K562 (cell line): ENCODE data around the gene SHISAL2A. TPM values are rescaled to one million over a fixed set of nuclear protein-coding genes. Genes with fewer than 3 reads are reported as not detected.

Experiments
- C11orf30 ChIP-seq: fragments of 450-650 bp; IDR thresholded peaks from 2 replicates; pipeline ENCODE4 v1.6.1; 2016; ENCODE audit warnings: low read depth, mild to moderate bottlenecking
- CBX5 ChIP-seq: IDR thresholded peaks from 2 replicates; pipeline ENCODE4 v1.6.1; 2014; ENCODE audit warnings: low read depth, borderline replicate concordance
- CTBP1 ChIP-seq: fragments of 450-650 bp; IDR thresholded peaks from 2 replicates; pipeline ENCODE4 v1.6.1; 2016; ENCODE audit warnings: borderline replicate concordance
- ETV5 ChIP-seq: sonication (generic); formaldehyde crosslinking; IDR thresholded peaks from 2 replicates; pipeline ENCODE4 v1.4.0; 2020; ENCODE audit warnings: low read depth, mild to moderate bottlenecking, missing genetic modification reagents
- FOXJ2 ChIP-seq: fragments of 200-800 bp; sonication (Bioruptor generic); IDR thresholded peaks from 2 replicates; pipeline ENCODE4 v1.6.1; 2016; ENCODE audit warnings: missing genetic modification characterization, missing compliant biosample characterization
- HCFC1 ChIP-seq: IDR thresholded peaks from 2 replicates; pipeline ENCODE4 v1.6.1; 2012; ENCODE audit warnings: low read depth, low read length, improper control_type of control experiment
- HNRNPK ChIP-seq: fragments of 200-400 bp; formaldehyde crosslinking; IDR thresholded peaks from one replicate; pipeline ENCODE4 v1.6.1; 2018; ENCODE audit warnings: mild to moderate bottlenecking, low read depth, low read length; ENCODE audit not compliant: poor library complexity, severe bottlenecking
- MAFK ChIP-seq: IDR thresholded peaks from 2 replicates; pipeline ENCODE4 v1.6.1; 2011; ENCODE audit warnings: low read length, improper control_type of control experiment
- NFE2 ChIP-seq: IDR thresholded peaks from 2 replicates; pipeline ENCODE4 v1.6.1; 2014; ENCODE audit warnings: antibody characterized with exemption, low read depth
- POLR2AphosphoS2 ChIP-seq: IDR thresholded peaks from 2 replicates; pipeline ENCODE4 v1.6.1; 2012; ENCODE audit warnings: low read length, improper control_type of control experiment
- POLR2AphosphoS5 ChIP-seq: IDR thresholded peaks from 2 replicates; pipeline ENCODE4 v1.6.1; 2011; ENCODE audit warnings: mild to moderate bottlenecking, low read depth, low read length, moderate library complexity; ENCODE audit not compliant: control insufficient read depth, insufficient read depth
- TBL1XR1 ChIP-seq, 2 experiments: IDR thresholded peaks; 2 replicates each; pipeline ENCODE4 v1.6.1; 2012; ENCODE audit warnings: improper control_type of control experiment in 2 of 2, low read length in 2 of 2, mild to moderate bottlenecking in 1 of 2
- ZEB2 ChIP-seq: fragments of 450-650 bp; IDR thresholded peaks from 2 replicates; pipeline ENCODE4 v1.6.1; 2016
- ZNF507 ChIP-seq: conservative IDR thresholded peaks from 2 replicates; pipeline ENCODE4 v1.6.1; 2017; ENCODE audit warnings: missing genetic modification characterization, missing compliant biosample characterization
- ZNF785 ChIP-seq: fragments of 250-450 bp; sonication (Bioruptor Pico); IDR thresholded peaks from 2 replicates; pipeline ENCODE4 v1.4.0; 2020; ENCODE audit warnings: mild to moderate bottlenecking
- polyA plus RNA-seq, 8 experiments: library from polyadenylated mRNA; depleted of rRNA in 4 of 8; stranded (reverse) in 5 of 8; unstranded in 3 of 8; fragments of >200 nt; fragmentation: Nextera tagmentation in 2 of 8; fragmentation: Illumina TruSeq in 1 of 8; extraction: Ambion mirVana in 2 of 8; extraction: Trizol in 1 of 8; gene quantifications; 2 replicates each; pipeline versions ENCODE4 v1.2.1 to v1.2.3, GENCODE V29; 2011 to 2014; ENCODE audit warnings: inconsistent platforms in 1 of 8, missing spikeins in 1 of 8
- total RNA-seq, 7 experiments: library from RNA; depleted of rRNA in 6 of 7; stranded (reverse); fragments of >200 nt in 6 of 7; fragmentation: Illumina TruSeq in 2 of 7; extraction: Trizol in 2 of 7; gene quantifications; 2 replicates each; pipeline versions ENCODE4 v1.2.1 to v1.2.3, GENCODE V29; 2011 to 2021; ENCODE audit warnings: low replicate concordance in 1 of 7
- TF ChIP-seq, protein P1 (sequence below), 2 experiments: fragments of 450-650 bp in 1 of 2; sonication (generic) in 1 of 2; formaldehyde crosslinking in 1 of 2; IDR thresholded peaks; 2 replicates each; pipeline versions ENCODE4 v1.7.1 to v1.9.0; 2016 to 2022; ENCODE audit warnings: inconsistent platforms in 1 of 2, mild to moderate bottlenecking in 1 of 2, missing genetic modification reagents in 1 of 2
- TF ChIP-seq, protein P2 (sequence below): sonication (generic); IDR thresholded peaks from 2 replicates; pipeline ENCODE4 v1.6.1; 2016
- TF ChIP-seq, protein P3 (sequence below): fragments of 250-450 bp; sonication (Bioruptor Pico); IDR thresholded peaks from 2 replicates; pipeline ENCODE4 v1.8.0; 2022; ENCODE audit warnings: moderate library complexity, mild to moderate bottlenecking, inconsistent platforms

SHISAL2A gene
- total and polyA plus RNA-seq, 9 of the 15 experiments (the other 6 are each of a cell fraction or from before 2014, with no cell fraction given), result 0.11 TPM; not detected in 8

DNA sequence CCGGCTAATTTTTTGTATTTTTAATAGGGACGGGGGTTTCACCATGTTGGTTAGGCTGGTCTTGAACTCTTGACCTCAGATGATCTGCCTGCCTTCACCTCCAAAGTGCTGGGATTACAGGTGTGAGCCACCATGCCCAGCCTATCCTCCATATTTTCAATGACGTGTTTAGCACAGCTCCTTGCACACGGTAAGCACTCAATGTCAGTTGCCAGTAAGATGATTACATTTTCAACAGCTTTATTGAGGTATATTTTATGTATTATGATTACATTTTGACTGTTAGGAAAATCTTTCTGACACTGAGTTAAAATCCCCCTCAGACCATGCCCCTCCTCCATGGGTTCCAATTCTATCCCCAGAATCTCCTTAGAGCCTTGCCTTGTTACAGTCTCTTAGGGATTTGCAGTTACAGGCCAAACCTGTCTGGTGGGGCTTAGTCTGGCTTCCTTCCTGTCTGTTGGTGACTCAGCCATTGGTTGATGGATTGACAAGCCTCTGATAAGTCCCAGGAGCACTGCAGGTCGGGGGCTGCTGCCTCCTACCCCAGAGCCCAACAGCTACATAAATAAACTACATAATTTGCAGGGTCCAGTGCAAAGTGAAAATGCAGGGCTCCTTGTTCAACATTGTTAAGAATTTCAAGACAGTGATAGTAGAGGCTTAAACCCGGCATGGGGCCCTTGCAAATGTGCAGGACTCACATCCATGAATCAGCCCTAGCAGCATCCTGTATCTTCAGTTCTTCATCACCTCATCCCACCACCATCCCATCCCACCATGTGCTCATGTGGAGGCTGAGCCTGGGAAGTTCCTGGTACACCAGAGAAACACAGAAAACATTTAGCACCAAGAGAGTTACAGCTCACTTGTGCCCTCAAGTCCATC, 41.8 kb downstream of the SHISAL2A start (continued):
- TF ChIP-seq, protein P1, sequence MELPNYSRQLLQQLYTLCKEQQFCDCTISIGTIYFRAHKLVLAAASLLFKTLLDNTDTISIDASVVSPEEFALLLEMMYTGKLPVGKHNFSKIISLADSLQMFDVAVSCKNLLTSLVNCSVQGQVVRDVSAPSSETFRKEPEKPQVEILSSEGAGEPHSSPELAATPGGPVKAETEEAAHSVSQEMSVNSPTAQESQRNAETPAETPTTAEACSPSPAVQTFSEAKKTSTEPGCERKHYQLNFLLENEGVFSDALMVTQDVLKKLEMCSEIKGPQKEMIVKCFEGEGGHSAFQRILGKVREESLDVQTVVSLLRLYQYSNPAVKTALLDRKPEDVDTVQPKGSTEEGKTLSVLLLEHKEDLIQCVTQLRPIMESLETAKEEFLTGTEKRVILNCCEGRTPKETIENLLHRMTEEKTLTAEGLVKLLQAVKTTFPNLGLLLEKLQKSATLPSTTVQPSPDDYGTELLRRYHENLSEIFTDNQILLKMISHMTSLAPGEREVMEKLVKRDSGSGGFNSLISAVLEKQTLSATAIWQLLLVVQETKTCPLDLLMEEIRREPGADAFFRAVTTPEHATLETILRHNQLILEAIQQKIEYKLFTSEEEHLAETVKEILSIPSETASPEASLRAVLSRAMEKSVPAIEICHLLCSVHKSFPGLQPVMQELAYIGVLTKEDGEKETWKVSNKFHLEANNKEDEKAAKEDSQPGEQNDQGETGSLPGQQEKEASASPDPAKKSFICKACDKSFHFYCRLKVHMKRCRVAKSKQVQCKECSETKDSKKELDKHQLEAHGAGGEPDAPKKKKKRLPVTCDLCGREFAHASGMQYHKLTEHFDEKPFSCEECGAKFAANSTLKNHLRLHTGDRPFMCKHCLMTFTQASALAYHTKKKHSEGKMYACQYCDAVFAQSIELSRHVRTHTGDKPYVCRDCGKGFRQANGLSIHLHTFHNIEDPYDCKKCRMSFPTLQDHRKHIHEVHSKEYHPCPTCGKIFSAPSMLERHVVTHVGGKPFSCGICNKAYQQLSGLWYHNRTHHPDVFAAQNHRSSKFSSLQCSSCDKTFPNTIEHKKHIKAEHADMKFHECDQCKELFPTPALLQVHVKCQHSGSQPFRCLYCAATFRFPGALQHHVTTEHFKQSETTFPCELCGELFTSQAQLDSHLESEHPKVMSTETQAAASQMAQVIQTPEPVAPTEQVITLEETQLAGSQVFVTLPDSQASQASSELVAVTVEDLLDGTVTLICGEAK (IDR thresholded peaks at IDR 0.05), result peak; percentile 62
- TF ChIP-seq, protein P1 (CRISPR knock-in tag; IDR thresholded peaks at IDR 0.05), result no peak
- TF ChIP-seq, protein P2, sequence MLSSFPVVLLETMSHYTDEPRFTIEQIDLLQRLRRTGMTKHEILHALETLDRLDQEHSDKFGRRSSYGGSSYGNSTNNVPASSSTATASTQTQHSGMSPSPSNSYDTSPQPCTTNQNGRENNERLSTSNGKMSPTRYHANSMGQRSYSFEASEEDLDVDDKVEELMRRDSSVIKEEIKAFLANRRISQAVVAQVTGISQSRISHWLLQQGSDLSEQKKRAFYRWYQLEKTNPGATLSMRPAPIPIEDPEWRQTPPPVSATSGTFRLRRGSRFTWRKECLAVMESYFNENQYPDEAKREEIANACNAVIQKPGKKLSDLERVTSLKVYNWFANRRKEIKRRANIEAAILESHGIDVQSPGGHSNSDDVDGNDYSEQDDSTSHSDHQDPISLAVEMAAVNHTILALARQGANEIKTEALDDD, result peak; percentile 56; the same call in 1 of the 2 replicates
- TF ChIP-seq NFE2, result peak; percentile 84
- TF ChIP-seq HNRNPK, result no peak
- no peak for TF ChIP-seq CBX5
- peak; percentile 66 for TF ChIP-seq C11orf30
- TF ChIP-seq ZNF507 (tag), result no peak
- TF ChIP-seq FOXJ2 (tag), result no peak
- TF ChIP-seq ZEB2, result peak; percentile 29; the same call in 1 of the 2 replicates
- TF ChIP-seq POLR2AphosphoS5, result no peak; the same call in 1 of the 2 replicates
- peak in 1 of 2 experiments; percentile 87; a peak in 2 of 4 replicates for TF ChIP-seq TBL1XR1 (IDR thresholded peaks at IDR 0.05; ENCODE audit: low read length in 2 of 2)
- TF ChIP-seq HCFC1, result no peak
- TF ChIP-seq CTBP1, result peak; percentile 78
- no peak for TF ChIP-seq ZNF785 (CRISPR knock-in tag)
- TF ChIP-seq ETV5 (CRISPR knock-in tag), result peak; percentile 97
- TF ChIP-seq MAFK, result peak; percentile 15; the same call in 1 of the 2 replicates
- TF ChIP-seq POLR2AphosphoS2, result no peak
- TF ChIP-seq, protein P3, sequence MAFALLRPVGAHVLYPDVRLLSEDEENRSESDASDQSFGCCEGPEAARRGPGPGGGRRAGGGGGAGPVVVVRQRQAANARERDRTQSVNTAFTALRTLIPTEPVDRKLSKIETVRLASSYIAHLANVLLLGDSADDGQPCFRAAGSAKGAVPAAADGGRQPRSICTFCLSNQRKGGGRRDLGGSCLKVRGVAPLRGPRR (CRISPR knock-in tag), result no peak
